ENCODE data around the gene HTR3B.

- TF ChIP-seq, protein P1, sequence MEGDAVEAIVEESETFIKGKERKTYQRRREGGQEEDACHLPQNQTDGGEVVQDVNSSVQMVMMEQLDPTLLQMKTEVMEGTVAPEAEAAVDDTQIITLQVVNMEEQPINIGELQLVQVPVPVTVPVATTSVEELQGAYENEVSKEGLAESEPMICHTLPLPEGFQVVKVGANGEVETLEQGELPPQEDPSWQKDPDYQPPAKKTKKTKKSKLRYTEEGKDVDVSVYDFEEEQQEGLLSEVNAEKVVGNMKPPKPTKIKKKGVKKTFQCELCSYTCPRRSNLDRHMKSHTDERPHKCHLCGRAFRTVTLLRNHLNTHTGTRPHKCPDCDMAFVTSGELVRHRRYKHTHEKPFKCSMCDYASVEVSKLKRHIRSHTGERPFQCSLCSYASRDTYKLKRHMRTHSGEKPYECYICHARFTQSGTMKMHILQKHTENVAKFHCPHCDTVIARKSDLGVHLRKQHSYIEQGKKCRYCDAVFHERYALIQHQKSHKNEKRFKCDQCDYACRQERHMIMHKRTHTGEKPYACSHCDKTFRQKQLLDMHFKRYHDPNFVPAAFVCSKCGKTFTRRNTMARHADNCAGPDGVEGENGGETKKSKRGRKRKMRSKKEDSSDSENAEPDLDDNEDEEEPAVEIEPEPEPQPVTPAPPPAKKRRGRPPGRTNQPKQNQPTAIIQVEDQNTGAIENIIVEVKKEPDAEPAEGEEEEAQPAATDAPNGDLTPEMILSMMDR (IDR thresholded peaks at IDR 0.05 in 4 of 5, conservative IDR thresholded peaks at IDR 0.05 in 1 of 5): peak; percentile 60 to 79 (median 74)
- no peak for TF ChIP-seq POLR2A (IDR thresholded peaks at IDR 0.05)
Measured at GRCh38 chr11:113896156-113896879, 8.3 kb upstream of the HTR3B start.

Data from gastrocnemius medialis (tissue), 4 donors.